Transverse colon (tissue), 4 donors: Measurements from ENCODE around the gene JSRP1. TPM values are rescaled to one million over a fixed set of nuclear protein-coding genes. Genes with fewer than 3 reads are reported as not detected.
A peak's percentile ranks its signal among the peaks of the same experiment; 100 is the strongest.

ENCODE experiments used
- DNase-seq: peaks from one replicate; pipeline ENCODE4 v3.0.0-alpha.2; 2019
- H3K27ac ChIP-seq, 4 donors: fragments of 200-600 bp; sonication (generic); 2 replicates each; pipeline ENCODE4 v1.5.1; 2016 to 2018; ENCODE audit warnings: inconsistent platforms in 4 of 4
- H3K27me3 ChIP-seq: fragments of 200-600 bp; sonication (generic); 2 replicates; pipeline ENCODE4 v1.5.1; 2017; ENCODE audit warnings: inconsistent platforms
- H3K36me3 ChIP-seq, 4 donors: fragments of 200-600 bp; sonication (generic); 2 replicates each; pipeline ENCODE4 v1.5.1; 2017 to 2019; ENCODE audit warnings: inconsistent platforms in 4 of 4
- H3K4me1 ChIP-seq, 4 donors: fragments of 200-600 bp; sonication (generic); 2 replicates each; pipeline ENCODE4 v1.5.1; 2017 to 2020; ENCODE audit warnings: inconsistent platforms in 4 of 4
- H3K4me3 ChIP-seq, 4 donors: fragments of 200-600 bp; sonication (generic); 1 replicate in 1 of 4; 2 replicates in 3 of 4; pipeline versions ENCODE4 v1.5.1 to v1.6.1; 2017 to 2019; ENCODE audit warnings: inconsistent platforms in 4 of 4
- H3K9me3 ChIP-seq, 2 donors: fragments of 200-600 bp; sonication (generic); 2 replicates each; pipeline ENCODE4 v1.5.1; 2017 to 2019; ENCODE audit warnings: inconsistent platforms in 2 of 2
- EP300 ChIP-seq: sonication (generic); formaldehyde crosslinking; IDR thresholded peaks from one replicate; pipeline ENCODE4 v1.6.1; 2017; ENCODE audit warnings: antibody characterized with exemption, low read depth
- POLR2A ChIP-seq: fragments of 450-650 bp; IDR thresholded peaks from one replicate; pipeline ENCODE4 v1.6.1; 2016; ENCODE audit warnings: antibody characterized with exemption, mild to moderate bottlenecking, moderate library complexity
- POLR2AphosphoS5 ChIP-seq, 3 donors: sonication (generic); formaldehyde crosslinking; IDR thresholded peaks; one replicate each; pipeline ENCODE4 v1.6.1; 2016; ENCODE audit warnings: antibody characterized with exemption in 3 of 3
- WGBS, 2 donors: methylation state at CpG; one replicate each; pipeline ENCODE4 v1.1.5; 2018; ENCODE audit warnings: low coverage in 1 of 2; 5-methylcytosine and 5-hydroxymethylcytosine counted together
- in situ Hi-C, 4 donors: fragments of 200-750 bp; cut with MboI; loops; one replicate each; pipeline versions ENCODE4 v1.15.0 to v1.15.1; 2017; ENCODE audit warnings: low sequenced_read_pairs in 3 of 4, low pct_ligation_motif_present in 1 of 4, low pct_unique_long_range_greater_than_20kb in 1 of 4
- intact Hi-C: fragments of 100-400 bp; cut with DNase I; formaldehyde crosslinking; loops from one replicate; pipeline ENCODE4 v1.15.1; 2023; ENCODE audit warnings: low total_unique reads
- total RNA-seq, 4 donors: library from RNA; depleted of rRNA; stranded (reverse); fragments of >200 nt; gene quantifications; one replicate each; pipeline ENCODE4 v1.1.0, GENCODE V29; 2016
- TF ChIP-seq, protein P1 (sequence below), 5 experiments: fragments of 200-600 bp in 3 of 5; fragments of 450-650 bp in 2 of 5; sonication (generic) in 3 of 5; IDR thresholded peaks; 1 replicate in 2 of 5; 2 replicates in 3 of 5; pipeline ENCODE4 v1.5.1; 2016 to 2017; ENCODE audit warnings: antibody characterized with exemption in 5 of 5, inconsistent platforms in 3 of 5, mild to moderate bottlenecking in 2 of 5, moderate library complexity in 1 of 5

JSRP1 gene
- total RNA-seq, 4 donors from 2014 or later: 5.6 TPM; not detected in 3

DNA sequence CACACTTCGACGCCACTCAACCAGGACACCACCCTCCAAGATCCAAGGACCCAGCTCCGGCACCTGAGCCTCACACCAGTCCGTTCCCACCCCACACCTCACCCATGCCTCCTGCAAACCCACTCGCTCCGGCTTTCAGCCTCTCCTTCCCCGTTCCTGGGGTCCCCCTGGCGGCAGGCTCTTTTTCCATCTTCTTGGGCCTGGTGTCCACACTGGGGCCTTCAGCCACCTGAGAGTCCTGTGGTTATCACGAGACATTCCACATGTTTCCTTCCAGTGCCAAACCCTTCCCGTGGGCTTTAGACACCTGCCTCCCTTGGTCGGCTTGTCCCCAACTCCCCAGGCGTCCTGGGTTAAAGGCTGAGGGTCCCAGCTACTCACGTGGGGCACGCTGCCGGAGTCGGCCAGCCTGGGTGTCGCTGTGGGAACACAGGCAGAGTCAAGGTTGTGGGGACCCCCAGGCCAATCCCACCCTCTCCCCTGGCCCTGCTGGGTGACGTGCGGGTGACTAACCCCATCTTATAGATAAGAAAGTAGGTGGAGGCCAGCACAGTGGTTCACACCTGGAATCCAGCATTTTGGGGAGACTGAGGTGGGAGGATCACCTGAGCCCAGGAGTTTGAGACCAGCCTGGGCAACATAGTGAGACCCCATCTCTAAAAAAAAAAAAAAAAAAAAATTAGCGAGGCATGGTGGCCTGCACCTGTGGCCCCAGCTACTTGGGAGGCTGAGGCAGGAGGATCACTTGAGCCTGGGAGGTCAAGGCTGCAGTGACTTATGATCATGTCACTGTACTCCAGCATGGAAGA, 1.9 kb downstream of the JSRP1 start:
- intact Hi-C loops: no loop called here
- H3K9me3 ChIP-seq: no peaks in the 10 kb centered on the region
- TF ChIP-seq POLR2AphosphoS5 (IDR thresholded peaks at IDR 0.05) (no peak), POLR2A (no peak), EP300 (no peak)
- TF ChIP-seq, protein P1, sequence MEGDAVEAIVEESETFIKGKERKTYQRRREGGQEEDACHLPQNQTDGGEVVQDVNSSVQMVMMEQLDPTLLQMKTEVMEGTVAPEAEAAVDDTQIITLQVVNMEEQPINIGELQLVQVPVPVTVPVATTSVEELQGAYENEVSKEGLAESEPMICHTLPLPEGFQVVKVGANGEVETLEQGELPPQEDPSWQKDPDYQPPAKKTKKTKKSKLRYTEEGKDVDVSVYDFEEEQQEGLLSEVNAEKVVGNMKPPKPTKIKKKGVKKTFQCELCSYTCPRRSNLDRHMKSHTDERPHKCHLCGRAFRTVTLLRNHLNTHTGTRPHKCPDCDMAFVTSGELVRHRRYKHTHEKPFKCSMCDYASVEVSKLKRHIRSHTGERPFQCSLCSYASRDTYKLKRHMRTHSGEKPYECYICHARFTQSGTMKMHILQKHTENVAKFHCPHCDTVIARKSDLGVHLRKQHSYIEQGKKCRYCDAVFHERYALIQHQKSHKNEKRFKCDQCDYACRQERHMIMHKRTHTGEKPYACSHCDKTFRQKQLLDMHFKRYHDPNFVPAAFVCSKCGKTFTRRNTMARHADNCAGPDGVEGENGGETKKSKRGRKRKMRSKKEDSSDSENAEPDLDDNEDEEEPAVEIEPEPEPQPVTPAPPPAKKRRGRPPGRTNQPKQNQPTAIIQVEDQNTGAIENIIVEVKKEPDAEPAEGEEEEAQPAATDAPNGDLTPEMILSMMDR (IDR thresholded peaks at IDR 0.05): peak in 1 of 5 experiments; percentile 13
- H3K4me3 ChIP-seq: no peak overlapping the region
- H3K27ac ChIP-seq: no peak overlapping the region
- DNase-seq: no peak
- peaks cover 53% of the 10 kb centered on the region for H3K27me3 ChIP-seq
- WGBS, 2 donors: 41 to 69% methylated on average over 9 to 20 of the region's 20 CpGs
- H3K4me1 ChIP-seq: peaks cover 9 to 38% (median 38%) of the 10 kb centered on the region in 4 donors
- no peaks in the 10 kb centered on the region for H3K36me3 ChIP-seq
- in situ Hi-C loops: loop anchor here in 1 of 4 donors (25.0 kb wide), 1 partner anchor 92 kb away; the partner anchor contains the start of genes AP3D1 and DOT1L

DNA sequence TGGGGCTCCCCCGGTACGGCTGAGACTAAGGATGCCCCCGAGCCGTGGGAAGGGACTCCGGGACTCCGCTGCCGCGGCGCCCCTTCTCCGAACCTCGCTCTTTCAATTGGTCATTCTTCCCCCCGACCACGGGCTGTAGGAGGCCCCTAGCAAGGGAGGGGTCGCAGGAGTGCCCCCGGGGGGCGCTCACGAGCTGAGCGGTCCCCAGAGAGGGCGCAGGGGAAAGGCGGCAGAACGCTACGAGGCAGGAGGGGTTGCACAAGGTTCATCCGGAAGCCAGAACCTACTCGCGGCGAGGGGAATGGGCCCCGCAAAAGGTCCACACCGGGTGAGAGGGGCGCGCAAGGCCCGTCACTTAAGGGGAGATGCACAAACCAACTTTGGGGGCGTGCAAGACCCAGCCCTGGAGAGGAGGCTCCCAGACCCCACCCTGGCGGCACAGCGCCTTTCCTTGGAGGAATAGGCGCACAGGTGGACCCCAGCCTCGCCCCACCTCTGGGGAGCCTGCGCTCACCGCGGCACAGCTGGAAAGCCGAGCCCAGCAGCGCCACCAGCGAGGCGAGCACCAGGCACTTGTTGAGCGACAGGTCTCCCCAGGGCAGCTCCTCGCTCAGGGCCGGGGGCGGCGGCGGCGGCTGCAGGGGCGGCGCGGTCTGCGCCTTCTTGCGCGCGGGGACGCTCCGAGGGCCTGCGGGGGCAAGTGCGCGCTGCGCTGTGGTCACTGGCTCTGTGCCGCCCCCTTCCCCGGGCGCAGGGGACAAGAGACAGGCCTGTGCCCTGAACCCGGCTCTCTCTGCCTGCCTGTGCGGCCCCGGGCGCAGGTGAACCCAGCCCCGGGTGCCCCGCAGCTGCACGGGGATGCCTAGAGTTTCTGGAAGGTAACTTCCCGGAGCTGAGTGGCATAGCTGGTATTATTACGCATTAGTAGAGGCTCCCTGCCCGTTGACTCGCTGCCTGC, 2.8 kb downstream of the JSRP1 start:
- no peak overlapping the region for H3K27ac ChIP-seq
- peaks cover 9 to 38% (median 38%) of the 10 kb centered on the region in 4 donors for H3K4me1 ChIP-seq
- no peaks in the 10 kb centered on the region for H3K9me3 ChIP-seq
- H3K4me3 ChIP-seq: peak overlapping the region in 2 of 4 donors; percentile 4 to 32
- intact Hi-C loops (no loop called here), in situ Hi-C loops (loop anchor here in 1 of 4 donors (25.0 kb wide), 1 partner anchor 91 kb away; the partner anchor contains the start of genes AP3D1 and DOT1L)
- H3K36me3 ChIP-seq: no peaks in the 10 kb centered on the region
- peaks cover 56% of the 10 kb centered on the region for H3K27me3 ChIP-seq
- 4 to 40% methylated on average over 3 to 41 of the region's 77 CpGs for WGBS, 2 donors
- no peak for DNase-seq
- no peak for TF ChIP-seq POLR2AphosphoS5 (IDR thresholded peaks at IDR 0.05)
- TF ChIP-seq, protein P1 (IDR thresholded peaks at IDR 0.05): no peak
- no peak for TF ChIP-seq EP300
- no peak for TF ChIP-seq POLR2A

DNA sequence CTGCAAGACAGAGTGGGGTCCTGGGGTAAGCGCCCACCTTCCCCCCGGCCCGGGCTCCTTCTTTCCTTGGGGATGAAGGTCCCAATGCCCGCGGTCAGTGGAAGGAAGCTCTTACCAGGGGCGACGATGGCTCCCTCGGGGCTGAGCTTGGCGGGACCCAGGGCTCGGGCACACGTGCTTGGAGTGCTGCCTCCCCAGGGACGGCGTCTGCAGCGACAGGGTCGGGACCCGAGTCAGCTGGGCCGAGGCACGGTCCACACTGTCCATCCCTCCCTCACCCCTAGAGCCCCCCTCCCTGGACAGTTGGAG, 3.5 kb downstream of the JSRP1 start:
- no peaks in the 10 kb centered on the region for H3K9me3 ChIP-seq
- H3K4me1 ChIP-seq: peaks cover 9 to 38% (median 38%) of the 10 kb centered on the region in 4 donors
- H3K27me3 ChIP-seq: peaks cover 56% of the 10 kb centered on the region
- DNase-seq: no peak
- no peak overlapping the region for H3K27ac ChIP-seq
- peak overlapping the region in 1 of 4 donors; percentile 32 for H3K4me3 ChIP-seq
- intact Hi-C loops: no loop called here
- peaks cover 0 to 4% (median under 1%) of the 10 kb centered on the region in 4 donors for H3K36me3 ChIP-seq
- WGBS, 2 donors: 0% methylated on average over 1 of the region's 18 CpGs; no CpG with 5 or more reads in 1 of the 2 donors
- in situ Hi-C loops: loop anchor here in 1 of 4 donors (25.0 kb wide), 1 partner anchor 90 kb away; the partner anchor contains the start of genes AP3D1 and DOT1L
- TF ChIP-seq, protein P1 (IDR thresholded peaks at IDR 0.05): no peak
- TF ChIP-seq POLR2AphosphoS5 (IDR thresholded peaks at IDR 0.05) (no peak), EP300 (no peak), POLR2A (no peak)
